ENCODE measurements around the gene AFF3. TPM values are rescaled to one million over a fixed set of nuclear protein-coding genes. Genes with fewer than 3 reads are reported as not detected.

The AFF3 gene
- total RNA-seq, 4 donors from 2014 or later: 9.0 to 20.2 (median 14.5) TPM

GRCh38 chr2:99944019-99944418, 198.4 kb downstream of the AFF3 start:
- Histone ChIP-seq H3K4me3 (no peak overlapping the region), H3K9me3 (no peaks in the 10 kb centered on the region), H3K4me1 (no peaks in the 10 kb centered on the region), H3K27me3 (no peaks in the 10 kb centered on the region), H3K36me3 (no peaks in the 10 kb centered on the region), H3K27ac (no peak overlapping the region)
- 95 to 100% methylated on average over 3 to 4 of the region's 4 CpGs for WGBS, 2 donors (ENCODE audit: low coverage in 1 of 2)
- no peak for DNase-seq
- in situ Hi-C loops (cut with MboI; ENCODE audit: low pct_ligation_motif_present in 1 of 4, low pct_unique_long_range_greater_than_20kb in 1 of 4, low sequenced_read_pairs in 3 of 4) (no loop called here), intact Hi-C loops (cut with DNase I; ENCODE audit: low total_unique reads) (no loop called here)
- TF ChIP-seq EP300 (IDR thresholded peaks at IDR 0.05; ENCODE audit: low read depth) (no peak), CTCF (IDR thresholded peaks at IDR 0.05) (no peak), POLR2AphosphoS5 (IDR thresholded peaks at IDR 0.05) (no peak), POLR2A (IDR thresholded peaks at IDR 0.05) (no peak)

GRCh38 chr2:99942561-99943347, 199.6 kb downstream of the AFF3 start:
- DNase-seq: no peak
- no peak for TF ChIP-seq POLR2A (IDR thresholded peaks at IDR 0.05)
- no peak for TF ChIP-seq POLR2AphosphoS5 (IDR thresholded peaks at IDR 0.05)
- TF ChIP-seq CTCF (IDR thresholded peaks at IDR 0.05): no peak
- no peak for TF ChIP-seq EP300 (IDR thresholded peaks at IDR 0.05; ENCODE audit: low read depth)
- in situ Hi-C loops (cut with MboI; ENCODE audit: low pct_ligation_motif_present in 1 of 4, low pct_unique_long_range_greater_than_20kb in 1 of 4, low sequenced_read_pairs in 3 of 4): no loop called here
- Histone ChIP-seq H3K4me3 (no peak overlapping the region), H3K4me1 (no peaks in the 10 kb centered on the region), H3K36me3 (no peaks in the 10 kb centered on the region), H3K27ac (no peak overlapping the region), H3K27me3 (no peaks in the 10 kb centered on the region), H3K9me3 (no peaks in the 10 kb centered on the region)
- intact Hi-C loops (cut with DNase I; ENCODE audit: low total_unique reads): no loop called here
- 95 to 97% methylated on average over 2 to 6 of the region's 6 CpGs for WGBS, 2 donors (ENCODE audit: low coverage in 1 of 2)

- no peaks in the 10 kb centered on the region for H3K27me3 ChIP-seq
- intact Hi-C loops (cut with DNase I; ENCODE audit: low total_unique reads): no loop called here
- H3K27ac ChIP-seq: no peak overlapping the region
- H3K4me1 ChIP-seq: no peaks in the 10 kb centered on the region
- DNase-seq: no peak
- TF ChIP-seq POLR2A (IDR thresholded peaks at IDR 0.05) (no peak), POLR2AphosphoS5 (IDR thresholded peaks at IDR 0.05) (no peak), CTCF (IDR thresholded peaks at IDR 0.05) (no peak), EP300 (IDR thresholded peaks at IDR 0.05; ENCODE audit: low read depth) (no peak)
- no peaks in the 10 kb centered on the region for H3K9me3 ChIP-seq
- no peak overlapping the region for H3K4me3 ChIP-seq
- no peaks in the 10 kb centered on the region for H3K36me3 ChIP-seq
- WGBS, 2 donors (ENCODE audit: low coverage in 1 of 2): 67 to 76% methylated on average over 3 to 7 of the region's 7 CpGs
- in situ Hi-C loops (cut with MboI; ENCODE audit: low pct_ligation_motif_present in 1 of 4, low pct_unique_long_range_greater_than_20kb in 1 of 4, low sequenced_read_pairs in 3 of 4): no loop called here
These were observed 201.4 kb downstream of the AFF3 start for GRCh38 chr2:99940963-99941362.

- no peak for DNase-seq
- Histone ChIP-seq H3K36me3 (no peaks in the 10 kb centered on the region), H3K27ac (no peak overlapping the region), H3K9me3 (no peaks in the 10 kb centered on the region), H3K27me3 (no peaks in the 10 kb centered on the region), H3K4me3 (no peak overlapping the region), H3K4me1 (no peaks in the 10 kb centered on the region)
- intact Hi-C loops (cut with DNase I; ENCODE audit: low total_unique reads): no loop called here
- TF ChIP-seq POLR2A (IDR thresholded peaks at IDR 0.05): no peak
- in situ Hi-C loops (cut with MboI; ENCODE audit: low pct_ligation_motif_present in 1 of 4, low pct_unique_long_range_greater_than_20kb in 1 of 4, low sequenced_read_pairs in 3 of 4): no loop called here
- WGBS, 2 donors (ENCODE audit: low coverage in 1 of 2): 51 to 57% methylated on average over 1 of the region's 1 CpG
These were observed 203.3 kb downstream of the AFF3 start for GRCh38 chr2:99939135-99939534.

- TF ChIP-seq POLR2A (IDR thresholded peaks at IDR 0.05) (no peak), POLR2AphosphoS5 (IDR thresholded peaks at IDR 0.05) (no peak), EP300 (IDR thresholded peaks at IDR 0.05; ENCODE audit: low read depth) (no peak), CTCF (IDR thresholded peaks at IDR 0.05) (no peak)
- no peaks in the 10 kb centered on the region for H3K36me3 ChIP-seq
- 90 to 100% methylated on average over 1 to 3 of the region's 3 CpGs for WGBS, 2 donors (ENCODE audit: low coverage in 1 of 2)
- no peak overlapping the region for H3K4me3 ChIP-seq
- H3K4me1 ChIP-seq: no peaks in the 10 kb centered on the region
- H3K27me3 ChIP-seq: no peaks in the 10 kb centered on the region
- no peak for DNase-seq
- in situ Hi-C loops (cut with MboI; ENCODE audit: low pct_ligation_motif_present in 1 of 4, low pct_unique_long_range_greater_than_20kb in 1 of 4, low sequenced_read_pairs in 3 of 4) (no loop called here), intact Hi-C loops (cut with DNase I; ENCODE audit: low total_unique reads) (no loop called here)
- no peaks in the 10 kb centered on the region for H3K9me3 ChIP-seq
- no peak overlapping the region for H3K27ac ChIP-seq
These were observed 204.1 kb downstream of the AFF3 start for GRCh38 chr2:99938250-99938649.
